GDM1 (cell line): Measurements from ENCODE around the gene MEGF6.

Experiments
- DNase-seq: peaks from one replicate; lab custom pipeline; 2025; lab: John Stamatoyannopoulos, UW

Gene MEGF6

GRCh38 chr1:3468236-3469103 lies 142.8 kb downstream of the MEGF6 start:
- DNase-seq, result no peak

GRCh38 chr1:3467096-3468036 lies 143.9 kb downstream of the MEGF6 start:
- DNase-seq, result no peak

- no peak for DNase-seq
Observed at GRCh38 chr1:3466366-3467075, 144.8 kb downstream of the MEGF6 start.

GRCh38 chr1:3465935-3466321 lies 145.4 kb downstream of the MEGF6 start:
- no peak for DNase-seq

- DNase-seq, result no peak
Observed at GRCh38 chr1:3465091-3465934, 146.0 kb downstream of the MEGF6 start.

GRCh38 chr1:3464649-3465025 lies 146.7 kb downstream of the MEGF6 start:
- DNase-seq, result no peak

GRCh38 chr1:3463891-3464648 lies 147.2 kb downstream of the MEGF6 start:
- no peak for DNase-seq

GRCh38 chr1:3463408-3463863 lies 147.9 kb downstream of the MEGF6 start:
- no peak for DNase-seq

- DNase-seq, result no peak
Observed at GRCh38 chr1:3463013-3463385, 148.3 kb downstream of the MEGF6 start.

GRCh38 chr1:3462356-3463012 lies 148.8 kb downstream of the MEGF6 start:
- DNase-seq, result no peak

GRCh38 chr1:3461934-3462275 lies 149.4 kb downstream of the MEGF6 start:
- no peak for DNase-seq

GRCh38 chr1:3461238-3461933 lies 149.9 kb downstream of the MEGF6 start:
- no peak for DNase-seq

GRCh38 chr1:3460672-3461131 lies 150.6 kb downstream of the MEGF6 start:
- DNase-seq, result no peak

- no peak for DNase-seq
Observed at GRCh38 chr1:3459940-3460671, 151.2 kb downstream of the MEGF6 start.

- DNase-seq, result no peak
Observed at GRCh38 chr1:3459051-3459908, 152.0 kb downstream of the MEGF6 start.

GRCh38 chr1:3457910-3458883 lies 153.1 kb downstream of the MEGF6 start:
- no peak for DNase-seq
